SHP77 treated with DMSO at 0.1 percent for 48 hours (cell line): ENCODE data around the gene ZPBP2.

Source experiments
- DNase-seq: peaks from one replicate; lab custom pipeline; 2025; lab: John Stamatoyannopoulos, UW

The ZPBP2 gene

DNA sequence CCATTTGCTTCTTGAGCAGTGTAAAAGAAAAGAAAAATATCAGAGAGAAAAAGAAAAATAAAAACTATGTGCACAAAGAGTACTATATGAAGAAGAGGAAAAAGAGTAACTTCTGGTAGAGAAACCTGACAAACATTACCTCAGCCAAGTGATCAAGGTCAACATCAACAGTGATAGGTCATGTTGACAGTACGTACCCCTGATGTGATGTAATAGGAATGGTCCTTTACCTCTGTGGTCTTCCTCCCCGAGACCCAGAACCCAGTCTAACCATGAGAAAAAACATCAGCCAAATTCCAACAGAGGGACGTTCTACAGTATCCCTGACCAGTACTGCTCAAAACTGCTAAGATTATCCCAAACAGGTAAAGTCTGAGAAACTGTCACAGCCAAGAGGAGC is 46.0 kb downstream of the ZPBP2 start:
- no peak for DNase-seq

DNA sequence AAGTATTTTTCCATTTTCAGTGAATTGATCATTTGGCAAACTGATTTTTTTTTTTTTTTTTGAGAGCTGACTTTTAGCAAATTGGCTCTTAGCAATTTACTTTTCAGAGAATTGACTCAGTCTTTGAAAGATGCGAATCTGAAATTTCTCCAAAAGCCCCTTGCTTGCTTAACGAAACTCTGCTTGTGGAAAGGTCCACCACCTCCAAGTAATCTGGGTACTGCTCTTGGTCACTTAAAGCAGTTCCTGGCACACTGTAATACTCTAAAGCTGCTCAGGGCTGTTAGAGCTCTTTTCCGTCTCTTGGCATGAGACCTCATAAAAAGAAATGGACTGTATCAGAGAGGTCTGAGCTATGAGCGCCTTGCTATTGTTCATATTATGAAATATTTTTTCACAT is 47.6 kb downstream of the ZPBP2 start:
- no peak for DNase-seq

DNA sequence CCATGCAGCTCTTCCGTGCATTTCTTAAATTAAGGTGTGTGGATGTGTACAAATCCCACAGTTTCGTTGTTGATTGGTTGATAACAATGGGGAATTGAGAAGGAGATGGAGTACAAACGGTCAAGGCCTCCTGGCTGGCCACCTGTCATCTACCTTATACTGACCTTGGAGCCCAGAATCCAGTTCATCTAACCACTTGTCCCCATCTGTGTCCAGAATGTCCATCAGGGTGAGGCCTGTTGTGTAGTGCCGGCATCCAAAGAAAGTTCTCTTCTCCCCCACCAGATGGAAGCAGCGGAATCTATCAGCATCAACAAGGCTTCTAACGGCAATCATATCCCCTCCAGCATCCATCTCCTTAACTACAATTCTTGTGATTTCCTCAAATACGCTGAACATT is 48.9 kb downstream of the ZPBP2 start:
- DNase-seq = no peak

DNA sequence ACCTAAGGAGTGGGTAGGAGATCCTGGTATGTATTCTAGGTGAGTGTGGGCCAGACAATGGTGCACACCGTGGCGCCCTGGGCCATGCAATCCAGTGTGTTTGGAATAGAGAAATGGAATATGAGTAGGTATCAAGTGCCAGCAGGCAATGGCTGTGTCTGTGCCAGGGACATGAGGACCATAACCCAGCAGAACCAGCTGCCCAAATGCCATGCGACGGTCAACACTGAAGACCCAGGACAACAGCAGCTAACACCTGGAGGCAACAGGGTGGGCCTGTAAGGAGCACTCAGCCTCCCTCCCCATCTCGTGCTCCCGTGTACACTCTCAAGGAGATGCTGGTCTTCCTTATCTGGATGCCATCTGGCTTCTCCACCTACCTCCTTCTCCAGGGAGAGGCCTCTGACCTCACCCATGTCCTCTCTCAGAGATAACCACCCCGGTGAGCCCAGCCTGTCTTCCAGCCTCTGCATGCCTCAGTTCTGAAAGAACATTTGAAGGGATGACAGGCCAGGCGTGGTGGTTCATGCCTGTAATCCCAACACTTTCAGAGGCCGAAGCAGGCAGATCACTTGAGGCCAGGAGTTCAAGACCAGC is 51.2 kb downstream of the ZPBP2 start:
- DNase-seq = no peak

DNA sequence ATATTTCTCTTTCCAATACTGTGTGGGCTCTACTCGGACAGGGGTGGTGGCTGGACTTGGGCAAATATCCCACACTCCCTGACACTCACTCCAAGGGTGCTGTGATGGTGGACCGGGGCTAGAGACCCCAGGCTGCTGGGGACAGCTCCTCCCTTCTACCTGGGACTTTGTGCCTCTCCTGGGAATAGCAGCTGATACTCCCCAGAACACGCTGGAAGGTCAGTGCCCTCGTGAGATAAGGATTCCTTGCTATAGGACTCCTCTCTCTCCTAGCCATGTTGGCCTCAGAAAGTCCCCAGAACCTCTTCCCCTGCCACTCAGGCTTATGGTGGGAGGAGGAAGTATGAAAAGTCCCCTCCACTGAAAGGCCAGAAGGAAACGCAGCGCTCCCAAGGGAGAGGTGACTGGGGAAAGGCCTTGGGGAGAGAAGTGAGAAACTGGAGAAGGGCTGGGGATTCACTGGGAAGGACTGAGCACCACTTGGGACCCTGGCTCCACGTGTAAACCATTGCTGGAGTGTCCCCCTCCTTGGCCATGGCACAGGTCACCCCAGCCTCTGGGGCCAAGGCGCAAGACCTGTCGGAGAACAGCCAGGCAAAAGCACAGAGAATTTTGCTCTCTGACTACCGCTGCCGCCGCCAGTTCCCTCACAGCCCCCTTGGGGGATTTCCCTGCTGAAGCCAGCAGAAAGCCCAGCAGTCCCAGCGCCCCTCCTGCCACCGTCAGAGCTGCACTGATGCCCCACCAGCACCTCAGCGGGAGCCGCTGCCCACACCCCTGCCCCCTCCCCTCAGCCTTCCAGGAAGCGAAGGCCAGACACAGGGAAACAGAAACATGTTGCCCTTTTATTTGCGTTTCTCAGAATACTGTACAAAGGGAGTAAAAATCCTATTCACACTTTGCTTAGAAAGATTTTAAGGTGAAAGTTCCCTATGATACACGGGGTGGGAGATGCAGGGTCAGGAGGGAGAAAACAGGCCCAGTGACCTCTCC is 52.5 kb downstream of the ZPBP2 start:
- no peak for DNase-seq

DNA sequence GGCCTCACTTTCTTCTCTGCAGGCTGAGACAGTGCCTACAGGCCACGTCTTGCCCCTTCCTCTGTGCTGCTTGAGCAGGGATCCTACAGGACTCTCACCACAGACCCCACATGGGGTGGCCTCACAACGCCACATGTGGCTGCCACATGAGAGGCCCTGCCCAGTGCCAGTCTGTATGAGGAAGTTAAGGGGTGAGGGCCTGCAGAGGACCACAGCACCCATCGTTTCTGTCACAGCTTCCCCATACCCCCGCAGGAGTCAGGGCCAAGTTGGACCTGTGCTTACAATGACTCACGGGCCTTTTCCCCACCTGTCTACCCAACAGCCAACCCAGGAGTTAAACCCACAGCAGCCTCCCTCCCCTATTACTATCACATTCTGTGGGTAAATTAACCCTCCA is 53.3 kb downstream of the ZPBP2 start:
- DNase-seq = no peak

DNA sequence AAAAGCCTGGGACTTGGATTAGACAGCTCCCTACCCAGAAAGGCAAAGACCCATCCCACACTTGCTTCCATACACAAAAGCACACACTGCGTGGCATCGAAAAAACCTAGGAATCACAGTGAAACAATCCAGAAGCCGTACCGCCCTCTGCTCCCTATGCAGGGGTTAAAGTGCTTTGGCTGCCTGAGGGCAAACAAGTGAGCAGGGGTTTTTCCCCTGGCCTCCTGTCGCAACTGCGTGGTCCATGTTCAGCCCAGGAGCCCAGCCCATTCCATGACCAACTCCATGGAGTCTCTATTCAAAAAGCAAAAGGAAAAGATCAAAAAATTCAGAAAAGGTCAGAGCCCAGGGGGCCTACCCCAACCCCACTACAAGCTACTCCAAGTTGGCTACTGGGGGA is 54.0 kb downstream of the ZPBP2 start:
- DNase-seq = no peak

DNA sequence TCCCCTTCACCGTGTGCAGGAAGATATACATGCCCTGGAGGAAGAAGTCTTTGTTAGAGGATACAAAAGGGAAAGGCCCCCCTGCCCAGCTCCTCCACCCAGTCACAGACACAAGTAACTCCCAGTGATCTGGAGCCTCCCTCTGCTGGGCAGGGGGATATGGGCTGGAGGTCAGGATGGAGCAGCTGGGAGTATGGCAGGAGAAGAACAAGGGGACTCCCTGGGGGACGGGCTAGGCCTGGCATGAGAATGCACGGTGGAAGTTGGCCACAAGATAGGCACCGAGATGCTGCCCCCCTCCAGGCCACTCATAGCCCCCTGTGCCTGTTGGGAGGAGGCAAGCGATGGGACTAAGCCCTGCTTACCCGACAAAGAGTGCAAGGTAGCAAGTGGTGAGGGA is 55.2 kb downstream of the ZPBP2 start:
- no peak for DNase-seq

DNA sequence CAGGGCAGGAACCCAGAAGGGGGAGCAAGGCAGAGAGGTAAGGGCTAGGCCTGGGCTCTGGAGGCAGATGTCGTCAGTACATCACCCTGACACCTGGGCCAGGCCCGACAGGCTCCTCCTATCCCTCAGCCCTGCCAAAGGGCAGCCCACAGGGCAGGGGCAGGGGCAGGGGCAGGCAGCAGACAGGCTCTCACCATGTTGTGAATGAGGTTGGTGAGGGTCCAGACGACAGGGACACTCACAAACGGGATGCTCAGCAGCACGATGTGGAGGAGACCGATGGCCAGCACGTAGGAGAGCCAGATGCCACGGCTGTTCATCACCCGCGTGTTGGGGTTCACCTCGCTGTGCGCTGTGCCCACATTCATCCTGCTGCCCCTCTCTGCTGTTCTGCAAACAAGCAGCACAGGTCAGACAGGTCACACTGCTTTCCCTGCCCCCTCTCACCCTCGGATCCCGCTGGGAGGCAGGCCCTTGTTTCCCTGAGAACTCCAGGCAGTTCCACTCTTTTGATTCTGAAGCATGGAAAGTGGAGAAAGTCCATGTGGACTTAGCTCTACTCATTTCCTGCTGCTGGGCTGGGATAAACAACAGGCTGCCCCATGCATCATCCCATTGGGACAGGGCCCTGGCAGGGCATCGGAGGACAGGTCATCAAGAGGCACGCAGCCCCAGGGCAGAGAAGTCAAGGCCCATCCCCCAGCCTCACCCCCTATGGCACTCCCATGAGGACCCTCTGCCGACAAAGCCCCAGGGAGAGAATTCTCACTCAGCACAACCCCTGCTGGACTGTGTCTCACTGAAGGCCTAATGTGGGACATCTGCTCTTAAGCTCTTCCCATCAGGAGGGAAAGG is 56.1 kb downstream of the ZPBP2 start:
- DNase-seq = no peak

DNA sequence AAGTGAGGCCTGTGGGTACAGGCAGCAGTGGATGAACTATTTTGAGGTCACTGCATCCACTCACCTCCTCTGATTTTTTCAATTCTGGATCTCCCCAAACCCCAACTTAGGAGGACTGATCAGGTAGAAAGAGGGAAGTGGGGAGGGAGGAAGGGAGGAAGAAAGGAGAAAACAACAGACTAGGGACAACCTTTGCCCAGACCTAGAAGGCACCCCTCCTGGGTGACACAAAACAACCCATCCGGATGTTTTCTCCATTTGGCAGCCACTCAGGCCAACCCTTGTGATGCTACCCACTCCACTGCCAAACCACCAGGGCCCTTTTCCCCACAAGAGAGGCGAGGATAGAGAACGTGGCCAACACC is 56.7 kb downstream of the ZPBP2 start:
- no peak for DNase-seq

DNA sequence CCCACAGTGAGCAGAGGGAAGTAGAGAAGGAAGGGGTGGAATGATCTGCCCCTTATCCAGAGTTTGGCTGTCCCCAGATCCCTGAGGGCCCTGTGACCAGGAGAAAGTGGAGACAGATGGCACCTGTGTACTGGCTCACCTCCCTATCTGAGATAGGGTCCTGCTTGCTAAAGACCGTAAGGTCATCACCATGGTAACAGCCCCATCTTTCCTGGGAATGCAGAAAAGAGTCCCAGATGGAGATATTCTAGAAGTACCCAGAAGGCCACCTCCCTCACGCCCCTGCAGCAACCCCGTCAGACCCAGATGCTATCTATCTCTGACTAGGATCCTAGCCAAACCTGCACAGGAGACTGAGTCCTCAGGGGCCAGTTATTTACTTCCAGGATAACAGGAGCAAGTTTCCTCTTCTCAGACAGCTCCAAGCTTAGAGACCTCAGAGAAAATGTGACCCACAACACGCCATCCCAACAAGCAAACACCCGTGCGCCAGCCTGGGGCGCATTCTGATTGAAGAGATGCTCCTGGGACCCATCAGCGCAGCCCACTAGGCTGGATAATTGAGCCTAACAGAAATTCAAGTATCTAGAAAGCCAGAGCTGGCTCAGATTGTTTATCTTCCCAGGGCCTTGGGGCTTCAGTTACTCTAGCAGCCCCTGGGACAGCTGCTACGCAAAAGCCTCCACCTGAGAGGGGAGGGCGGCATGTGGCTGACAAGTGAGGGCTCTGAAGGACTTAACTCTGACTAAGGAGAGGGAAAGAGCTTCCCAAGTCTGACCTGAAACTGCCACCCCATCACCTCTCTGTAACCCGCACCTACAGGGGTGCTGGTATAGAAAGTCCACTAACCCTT is 57.5 kb downstream of the ZPBP2 start:
- DNase-seq = no peak

DNA sequence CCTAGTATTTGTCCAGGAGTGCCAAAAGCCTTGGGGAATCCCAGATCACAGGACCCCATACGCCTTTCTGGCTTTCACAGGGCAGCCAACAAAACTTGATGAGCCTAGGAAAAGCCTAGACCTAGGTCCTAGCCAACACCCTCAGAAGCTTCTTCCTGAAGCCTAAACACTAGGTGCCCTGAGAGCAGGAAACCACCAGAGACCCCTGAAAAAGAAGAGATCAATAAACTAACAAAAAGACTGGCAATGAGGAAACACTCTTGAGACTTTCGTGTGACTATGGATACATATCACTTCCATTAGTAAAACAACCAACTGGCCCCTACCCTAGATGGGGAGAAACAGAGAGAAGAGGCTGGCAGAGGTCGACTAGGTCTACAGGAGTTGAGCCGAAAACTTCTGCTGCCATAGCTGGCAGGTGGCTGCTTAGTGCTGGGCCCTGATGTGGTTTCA is 58.2 kb downstream of the ZPBP2 start:
- no peak for DNase-seq

DNA sequence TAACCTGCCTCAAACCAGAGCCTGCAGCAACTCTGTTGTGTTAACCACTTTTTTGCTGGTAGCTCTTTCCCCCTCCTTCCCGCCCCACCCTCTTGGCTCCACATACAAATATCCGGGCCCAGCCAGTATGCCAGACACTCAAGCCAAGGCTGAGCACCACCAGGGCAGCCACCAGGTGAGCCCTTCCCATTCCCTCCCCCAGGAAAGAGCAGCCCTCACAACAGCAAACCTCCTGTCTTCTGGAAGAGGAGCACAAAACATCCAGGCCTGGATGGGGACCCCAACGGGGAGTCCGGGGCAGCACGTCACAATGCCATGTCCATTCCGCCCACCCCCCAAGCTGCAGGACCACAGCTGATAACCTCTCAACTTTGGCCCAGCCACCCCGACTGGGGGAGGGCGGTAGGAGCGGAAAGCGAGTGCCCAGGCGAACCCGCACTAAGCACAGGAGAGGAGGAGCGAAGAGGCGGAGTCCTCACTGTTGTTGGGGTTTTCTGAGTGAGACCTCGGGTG is 58.6 kb downstream of the ZPBP2 start:
- DNase-seq = no peak
